Endothelial cell of umbilical vein (primary cell): ENCODE measurements around the gene SF3B5. TPM values are rescaled to one million over a fixed set of nuclear protein-coding genes. Genes with fewer than 3 reads are reported as not detected.

ENCODE experiments used
- BruUV-seq: library from RNA; stranded (reverse); fragments of 400-500 nt; replicated peaks from 2 replicates; lab custom pipeline; 2021; lab: Mats Ljungman, UMichigan
- CTCF ChIA-PET: fragments of 300-600, 350-600 bp; sonication (Branson Sonifier 250); formaldehyde crosslinking; loops from one replicate; lab custom pipeline; 2021; ENCODE audit warnings: antibody characterized with exemption, inconsistent platforms; lab: Charles Lee
- POLR2A ChIA-PET: fragments of 300-600, 350-600 bp; sonication (Branson Sonifier 250); formaldehyde crosslinking; loops from one replicate; lab custom pipeline; 2021; ENCODE audit warnings: antibody characterized with exemption, inconsistent platforms; lab: Charles Lee
- DNase-seq: peaks from one replicate; pipeline ENCODE4 v3.0.0-alpha.2; 2011; ENCODE audit warnings: low read depth, low spot score
- FAIRE-seq: peaks from 2 replicates; lab custom pipeline; 2011; peaks lifted over from hg19 to GRCh38; lab: Jason Lieb, UNC
- H2AFZ ChIP-seq: 2 replicates; pipeline ENCODE4 v1.6.0; 2012; ENCODE audit warnings: low read depth, low read length, control low read depth, inconsistent platforms
- H3K27ac ChIP-seq: 2 replicates; pipeline ENCODE4 v1.5.1; 2011; ENCODE audit warnings: low read depth, mild to moderate bottlenecking, control low read depth, low read length, moderate library complexity; ENCODE audit not compliant: insufficient read depth
- H3K27me3 ChIP-seq, 2 experiments: 2 replicates each; pipeline versions ENCODE4 v1.6.0 to v1.6.1; 2011; ENCODE audit warnings: low read length in 2 of 2, mixed read lengths in 1 of 2; ENCODE audit not compliant: control insufficient read depth in 2 of 2, insufficient read depth in 2 of 2
- H3K36me3 ChIP-seq, 2 experiments: 2 replicates in 1 of 2; 3 replicates in 1 of 2; pipeline ENCODE4 v1.5.1; 2011; ENCODE audit warnings: low read length in 2 of 2, mild to moderate bottlenecking in 1 of 2, moderate library complexity in 1 of 2; ENCODE audit not compliant: control insufficient read depth in 2 of 2, insufficient read depth in 2 of 2; ENCODE audit errors: extremely low read depth in 1 of 2
- H3K4me1 ChIP-seq: 3 replicates; pipeline ENCODE4 v1.5.1; 2011; ENCODE audit warnings: mild to moderate bottlenecking, low read length; ENCODE audit not compliant: control insufficient read depth, insufficient read depth; ENCODE audit errors: extremely low read depth
- H3K4me2 ChIP-seq: 2 replicates; pipeline ENCODE4 v1.6.1; 2011; ENCODE audit warnings: low read length, control low read depth, mixed read lengths; ENCODE audit not compliant: insufficient read depth
- H3K4me3 ChIP-seq, 3 experiments: fragments of 200-600 bp in 1 of 3; sonication (generic), shearing (Covaris generic) in 1 of 3; replicated peaks in 1 of 3; 2 replicates each; pipeline ENCODE4 v1.5.1; 2011 to 2016; ENCODE audit warnings: control low read depth in 3 of 3, low read length in 3 of 3, mild to moderate bottlenecking in 2 of 3, inconsistent platforms in 1 of 3, low read depth in 1 of 3, moderate library complexity in 1 of 3; ENCODE audit not compliant: insufficient read depth in 1 of 3
- H3K79me2 ChIP-seq: 2 replicates; pipeline ENCODE4 v1.6.0; 2012; ENCODE audit warnings: low read length, inconsistent platforms; ENCODE audit not compliant: control insufficient read depth, insufficient read depth
- H3K9ac ChIP-seq: replicated peaks from 2 replicates; pipeline ENCODE3; 2011; ENCODE audit warnings: low read length, control low read depth; ENCODE audit not compliant: insufficient read depth; ENCODE audit errors: extremely low read depth
- H3K9me1 ChIP-seq: replicated peaks from 3 replicates; pipeline ENCODE4 v1.6.0; 2011; ENCODE audit warnings: mild to moderate bottlenecking, low read length; ENCODE audit not compliant: control insufficient read depth, insufficient read depth; ENCODE audit errors: extremely low read depth
- H3K9me3 ChIP-seq: replicated peaks from 2 replicates; pipeline ENCODE4 v1.5.1; 2012; ENCODE audit warnings: low read length, inconsistent platforms; ENCODE audit not compliant: control insufficient read depth, insufficient read depth
- H4K20me1 ChIP-seq: replicated peaks from 2 replicates; pipeline ENCODE3; 2011; ENCODE audit warnings: mild to moderate bottlenecking, low read length; ENCODE audit not compliant: control insufficient read depth, insufficient read depth; ENCODE audit errors: extremely low read depth
- CTCF ChIP-seq, 2 donors: IDR thresholded peaks; 1 replicate in 1 of 2; 2 replicates in 1 of 2; pipeline ENCODE4 v1.5.1; 2011; ENCODE audit warnings: low read length in 2 of 2, mild to moderate bottlenecking in 2 of 2, moderate library complexity in 2 of 2, control low read depth in 1 of 2, inconsistent platforms in 1 of 2, low read depth in 1 of 2; ENCODE audit not compliant: insufficient read depth in 1 of 2; ENCODE audit errors: extremely low read depth in 1 of 2
- EZH2 ChIP-seq: IDR thresholded peaks from 2 replicates; pipeline ENCODE4 v1.6.1; 2012; ENCODE audit warnings: borderline replicate concordance, low read depth, mild to moderate bottlenecking, moderate library complexity, low read length, inconsistent platforms; ENCODE audit not compliant: severe bottlenecking
- FOS ChIP-seq: IDR thresholded peaks from 2 replicates; pipeline ENCODE4 v1.6.1; 2011; ENCODE audit warnings: mild to moderate bottlenecking, low read length, moderate library complexity, borderline replicate concordance; ENCODE audit not compliant: insufficient read depth
- GATA2 ChIP-seq: IDR thresholded peaks from 2 replicates; pipeline ENCODE4 v1.7.0; 2011; ENCODE audit warnings: low read depth, mild to moderate bottlenecking, moderate library complexity, mixed read lengths, low read length; ENCODE audit not compliant: insufficient read length, insufficient read depth
- JUN ChIP-seq: IDR thresholded peaks from 2 replicates; pipeline ENCODE4 v1.6.1; 2011; ENCODE audit warnings: borderline replicate concordance, low read depth; ENCODE audit not compliant: insufficient read length, insufficient read depth
- MAX ChIP-seq: IDR thresholded peaks from 2 replicates; pipeline ENCODE4 v1.6.1; 2011; ENCODE audit not compliant: insufficient read depth, insufficient read length
- MYC ChIP-seq: IDR thresholded peaks from one replicate; pipeline ENCODE4 v1.6.1; 2011; ENCODE audit warnings: mild to moderate bottlenecking, low read depth, low read length
- POLR2A ChIP-seq: IDR thresholded peaks from 2 replicates; pipeline ENCODE4 v1.6.1; 2012; ENCODE audit warnings: low read depth, mild to moderate bottlenecking, control low read depth, low read length
- POLR2AphosphoS5 ChIP-seq: IDR thresholded peaks from 2 replicates; pipeline ENCODE4 v1.6.1; 2012; ENCODE audit warnings: low read depth, mild to moderate bottlenecking, control low read depth, low read length, moderate library complexity; ENCODE audit not compliant: insufficient read depth
- dilution Hi-C: fragments of 300-500 bp; cut with MboI; formaldehyde crosslinking; loops from one replicate; pipeline ENCODE4 v1.15.0; 2019; ENCODE audit warnings: low sequenced_read_pairs; ENCODE audit not compliant: extremely low pct_ligation_motif_present
- intact Hi-C: fragments of 100-400 bp; cut with micrococcal nuclease; formaldehyde crosslinking; loops from one replicate; pipeline ENCODE4 v1.10.0; 2022
- polyA plus RNA-seq, 4 experiments: library from polyadenylated mRNA; depleted of rRNA in 3 of 4; stranded (reverse) in 3 of 4; unstranded in 1 of 4; fragments of >200 nt; gene quantifications; 2 replicates each; pipeline versions ENCODE4 v1.2.1 to v1.2.3, GENCODE V29; 2011 to 2012; ENCODE audit warnings: missing spikeins in 1 of 4
- total RNA-seq: library from RNA; stranded (reverse); gene quantifications from 2 replicates; pipeline ENCODE4 v1.2.3, GENCODE V29; 2021

SF3B5 gene
- total and polyA plus RNA-seq, 2 donors (not counting 3 experiments of a cell fraction or from before 2014, with no cell fraction given): 185 to 540 TPM

GRCh38 chr6:144127097-144127496 is 31.7 kb upstream of the SF3B5 start:
- intact Hi-C loops: no loop called here
- dilution Hi-C loops: no loop called here
- no peak overlapping the region for H3K4me3 ChIP-seq
- DNase-seq (no peak), FAIRE-seq (no peak)
- CTCF ChIA-PET: interaction anchor here (0.7 to 1.1 kb wide), 2 partner anchors 22 to 90 kb away, joined by 3 read pairs; no protein-coding TSS in a partner anchor
- H3K9me3 ChIP-seq: no peaks in the 10 kb centered on the region
- H3K27ac ChIP-seq: no peak overlapping the region
- H4K20me1 ChIP-seq: no peaks in the 10 kb centered on the region
- H2AFZ ChIP-seq: no peak overlapping the region
- no peak for TF ChIP-seq MAX
- TF ChIP-seq MYC: no peak
- TF ChIP-seq JUN: no peak
- TF ChIP-seq GATA2: no peak
- no peak for TF ChIP-seq POLR2A
- no peak for TF ChIP-seq EZH2
- TF ChIP-seq CTCF (IDR thresholded peaks at IDR 0.05; ENCODE audit: extremely low read depth in 1 of 2, insufficient read depth in 1 of 2, low read depth in 1 of 2, low read length in 2 of 2): no peak
- TF ChIP-seq POLR2AphosphoS5: no peak
- TF ChIP-seq FOS: no peak
- no peaks in the 10 kb centered on the region for H3K79me2 ChIP-seq
- BruUV-seq: no TSS peak
- peaks cover 12% of the 10 kb centered on the region for H3K4me1 ChIP-seq
- no peaks in the 10 kb centered on the region for H3K9me1 ChIP-seq
- no peak overlapping the region for H3K4me2 ChIP-seq
- H3K36me3 ChIP-seq: no peaks in the 10 kb centered on the region
- no peak overlapping the region for H3K9ac ChIP-seq
- POLR2A ChIA-PET: interaction anchor here (0.7 kb wide), 2 partner anchors 48 to 552 kb away, joined by 3 read pairs; no protein-coding TSS in a partner anchor
- no peaks in the 10 kb centered on the region for H3K27me3 ChIP-seq
